K562 (cell line): ENCODE results near the gene PPP1CA. TPM values are rescaled to one million over a fixed set of nuclear protein-coding genes. Genes with fewer than 3 reads are reported as not detected.

Source experiments
- CSDE1 ChIP-seq, 2 experiments: fragments of 450-650 bp; IDR thresholded peaks; 2 replicates each; pipeline ENCODE4 v1.6.1; 2016; ENCODE audit warnings: mild to moderate bottlenecking in 1 of 2
- E2F3 ChIP-seq: fragments of 250-450 bp; sonication (Bioruptor Pico); IDR thresholded peaks from 2 replicates; pipeline ENCODE4 v1.4.0; 2020; ENCODE audit warnings: mild to moderate bottlenecking
- ETV6 ChIP-seq, 3 experiments: fragments of 150-350 bp in 1 of 3; sonication (generic) in 1 of 3; formaldehyde crosslinking in 1 of 3; IDR thresholded peaks; 2 replicates each; pipeline versions ENCODE4 v1.6.1 to v1.8.0; 2014 to 2022; ENCODE audit warnings: borderline replicate concordance in 2 of 3, low read depth in 2 of 3, antibody characterized with exemption in 1 of 3, low read length in 1 of 3, mild to moderate bottlenecking in 1 of 3, missing genetic modification reagents in 1 of 3
- FOS ChIP-seq: IDR thresholded peaks from 3 replicates; pipeline ENCODE4 v1.6.1; 2011; ENCODE audit not compliant: insufficient read length; ENCODE audit errors: extremely low read depth
- FOSL1 ChIP-seq: fragments of 200-800 bp; sonication (Bioruptor generic); conservative IDR thresholded peaks from 2 replicates; pipeline ENCODE4 v1.6.1; 2016; ENCODE audit warnings: missing genetic modification characterization, missing compliant biosample characterization
- FOXM1 ChIP-seq, 2 experiments: fragments of 450-650 bp in 1 of 2; sonication (generic) in 1 of 2; formaldehyde crosslinking in 1 of 2; IDR thresholded peaks; 2 replicates each; pipeline versions ENCODE4 v1.6.1 to v1.9.0; 2017 to 2022; ENCODE audit warnings: low read depth in 2 of 2, mild to moderate bottlenecking in 2 of 2, missing genetic modification reagents in 1 of 2, moderate library complexity in 1 of 2
- GTF2A2 ChIP-seq: IDR thresholded peaks from 2 replicates; pipeline ENCODE4 v1.6.1; 2016; ENCODE audit warnings: mild to moderate bottlenecking, missing genetic modification characterization, missing compliant biosample characterization
- MEF2A ChIP-seq: IDR thresholded peaks from 2 replicates; pipeline ENCODE4 v1.6.1; 2011; ENCODE audit warnings: low read depth, mild to moderate bottlenecking, low read length, moderate library complexity; ENCODE audit not compliant: control insufficient read depth
- NCOA2 ChIP-seq, 2 experiments: fragments of 450-650 bp; IDR thresholded peaks; 2 replicates each; pipeline ENCODE4 v1.6.1; 2018; ENCODE audit warnings: mild to moderate bottlenecking in 2 of 2, moderate library complexity in 1 of 2; ENCODE audit not compliant: partially characterized antibody in 2 of 2
- NCOR1 ChIP-seq: fragments of 450-650 bp; IDR thresholded peaks from 2 replicates; pipeline ENCODE4 v1.6.1; 2016; ENCODE audit warnings: mild to moderate bottlenecking, moderate library complexity
- PHF21A ChIP-seq: fragments of 450-650 bp; IDR thresholded peaks from 2 replicates; pipeline ENCODE4 v1.6.1; 2017; ENCODE audit warnings: low read depth, borderline replicate concordance
- POLR2AphosphoS2 ChIP-seq: IDR thresholded peaks from 2 replicates; pipeline ENCODE4 v1.6.1; 2012; ENCODE audit warnings: low read length, improper control_type of control experiment
- PTTG1 ChIP-seq: fragments of 450-650 bp; IDR thresholded peaks from 2 replicates; pipeline ENCODE4 v1.6.1; 2016; ENCODE audit warnings: low read depth, mild to moderate bottlenecking, missing genetic modification characterization, missing compliant biosample characterization
- RHOXF2B ChIP-seq: fragments of 250-450 bp; sonication (Bioruptor Pico); conservative IDR thresholded peaks from 2 replicates; pipeline ENCODE4 v1.5.1; 2021
- SMC3 ChIP-seq: conservative IDR thresholded peaks from 2 replicates; pipeline ENCODE4 v1.6.1; 2011; ENCODE audit warnings: low read depth, low read length, improper control_type of control experiment; ENCODE audit not compliant: insufficient read depth
- STAG1 ChIP-seq: sonication (generic); formaldehyde crosslinking; IDR thresholded peaks from 2 replicates; pipeline ENCODE4 v1.5.0; 2020; ENCODE audit warnings: missing genetic modification reagents, borderline replicate concordance
- XRCC3 ChIP-seq: fragments of 450-650 bp; IDR thresholded peaks from 2 replicates; pipeline ENCODE4 v1.6.1; 2017; ENCODE audit warnings: mild to moderate bottlenecking, moderate library complexity
- ZFP1 ChIP-seq: fragments of 450-650 bp; formaldehyde crosslinking; IDR thresholded peaks from 2 replicates; pipeline ENCODE4 v1.4.0; 2020; ENCODE audit warnings: mild to moderate bottlenecking, mixed read lengths
- ZFP36 ChIP-seq: fragments of 150-350 bp; IDR thresholded peaks from 2 replicates; pipeline ENCODE4 v1.6.1; 2018; ENCODE audit warnings: low read length, low read depth; ENCODE audit not compliant: partially characterized antibody
- ZNF24 ChIP-seq: fragments of 450-650 bp; IDR thresholded peaks from 2 replicates; pipeline ENCODE4 v1.6.1; 2016
- ZNF347 ChIP-seq: fragments of 450-650 bp; formaldehyde crosslinking; IDR thresholded peaks from 2 replicates; pipeline ENCODE4 v1.4.0; 2020; ENCODE audit warnings: low read depth, mild to moderate bottlenecking, moderate library complexity
- polyA plus RNA-seq, 8 experiments: library from polyadenylated mRNA; depleted of rRNA in 4 of 8; stranded (reverse) in 5 of 8; unstranded in 3 of 8; fragments of >200 nt; fragmentation: Nextera tagmentation in 2 of 8; fragmentation: Illumina TruSeq in 1 of 8; extraction: Ambion mirVana in 2 of 8; extraction: Trizol in 1 of 8; gene quantifications; 2 replicates each; pipeline versions ENCODE4 v1.2.1 to v1.2.3, GENCODE V29; 2011 to 2014; ENCODE audit warnings: inconsistent platforms in 1 of 8, missing spikeins in 1 of 8
- total RNA-seq, 7 experiments: library from RNA; depleted of rRNA in 6 of 7; stranded (reverse); fragments of >200 nt in 6 of 7; fragmentation: Illumina TruSeq in 2 of 7; extraction: Trizol in 2 of 7; gene quantifications; 2 replicates each; pipeline versions ENCODE4 v1.2.1 to v1.2.3, GENCODE V29; 2011 to 2021; ENCODE audit warnings: low replicate concordance in 1 of 7
- TF ChIP-seq, protein P1 (sequence below), 3 experiments: IDR thresholded peaks in 2 of 3; conservative IDR thresholded peaks in 1 of 3; 2 replicates each; pipeline ENCODE4 v1.5.1; 2011 to 2012; ENCODE audit warnings: low read length in 3 of 3, mild to moderate bottlenecking in 3 of 3, control low read depth in 2 of 3, improper control_type of control experiment in 1 of 3, inconsistent platforms in 1 of 3, low read depth in 1 of 3, mixed read lengths in 1 of 3, moderate library complexity in 1 of 3; ENCODE audit not compliant: insufficient read depth in 2 of 3
- TF ChIP-seq, protein P2 (sequence below): fragments of 450-650 bp; IDR thresholded peaks from 2 replicates; pipeline ENCODE4 v1.6.1; 2016; ENCODE audit warnings: borderline replicate concordance
- TF ChIP-seq, protein P3 (sequence below): fragments of 450-650 bp; formaldehyde crosslinking; IDR thresholded peaks from 2 replicates; pipeline ENCODE4 v1.4.0; 2020; ENCODE audit warnings: mild to moderate bottlenecking, moderate library complexity

The PPP1CA gene
- total and polyA plus RNA-seq, 9 of the 15 experiments (the other 6 are each of a cell fraction or from before 2014, with no cell fraction given), result 18.2 to 242 (median 188) TPM

DNA sequence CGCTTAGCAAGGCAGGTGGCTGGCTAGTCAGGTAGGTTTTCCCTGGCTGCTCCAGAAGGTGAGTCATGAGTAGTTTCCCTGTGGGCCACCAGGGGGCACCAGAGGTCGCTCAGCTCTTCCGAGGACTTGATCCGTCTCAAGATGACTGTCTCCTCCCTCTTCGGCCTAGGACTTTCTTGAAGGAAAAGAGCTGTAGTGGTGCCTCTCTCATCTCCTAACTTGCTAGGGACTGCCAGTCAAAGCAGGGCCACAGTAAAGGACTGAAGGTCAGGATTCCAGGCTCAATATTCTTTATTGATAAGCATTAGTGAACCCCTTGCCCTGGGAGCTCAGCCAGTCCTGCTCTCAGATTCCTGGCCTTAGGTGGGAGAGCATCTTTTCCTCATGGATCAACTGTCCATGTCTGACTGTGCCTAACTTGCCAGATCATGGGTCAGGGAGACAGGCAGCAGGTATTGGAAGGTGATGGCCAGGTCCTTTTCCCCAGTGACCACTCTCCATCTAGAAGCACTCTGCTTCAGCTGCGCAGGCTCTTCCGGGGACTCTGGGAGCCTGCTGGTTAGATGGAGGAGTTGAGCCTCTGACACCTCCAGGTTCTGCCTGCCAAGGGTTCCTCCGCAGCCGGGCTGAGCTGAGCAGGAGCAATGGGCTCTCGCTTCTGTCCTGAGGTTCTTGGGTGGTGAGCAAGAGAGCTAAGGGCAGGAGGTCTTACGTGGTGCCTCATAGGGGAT is 50.2 kb downstream of the PPP1CA start (continued):
- TF ChIP-seq, protein P1, sequence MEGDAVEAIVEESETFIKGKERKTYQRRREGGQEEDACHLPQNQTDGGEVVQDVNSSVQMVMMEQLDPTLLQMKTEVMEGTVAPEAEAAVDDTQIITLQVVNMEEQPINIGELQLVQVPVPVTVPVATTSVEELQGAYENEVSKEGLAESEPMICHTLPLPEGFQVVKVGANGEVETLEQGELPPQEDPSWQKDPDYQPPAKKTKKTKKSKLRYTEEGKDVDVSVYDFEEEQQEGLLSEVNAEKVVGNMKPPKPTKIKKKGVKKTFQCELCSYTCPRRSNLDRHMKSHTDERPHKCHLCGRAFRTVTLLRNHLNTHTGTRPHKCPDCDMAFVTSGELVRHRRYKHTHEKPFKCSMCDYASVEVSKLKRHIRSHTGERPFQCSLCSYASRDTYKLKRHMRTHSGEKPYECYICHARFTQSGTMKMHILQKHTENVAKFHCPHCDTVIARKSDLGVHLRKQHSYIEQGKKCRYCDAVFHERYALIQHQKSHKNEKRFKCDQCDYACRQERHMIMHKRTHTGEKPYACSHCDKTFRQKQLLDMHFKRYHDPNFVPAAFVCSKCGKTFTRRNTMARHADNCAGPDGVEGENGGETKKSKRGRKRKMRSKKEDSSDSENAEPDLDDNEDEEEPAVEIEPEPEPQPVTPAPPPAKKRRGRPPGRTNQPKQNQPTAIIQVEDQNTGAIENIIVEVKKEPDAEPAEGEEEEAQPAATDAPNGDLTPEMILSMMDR (IDR thresholded peaks at IDR 0.05 in 2 of 3, conservative IDR thresholded peaks at IDR 0.05 in 1 of 3; ENCODE audit: insufficient read depth in 2 of 3, low read depth in 1 of 3, low read length in 3 of 3), result peak; percentile 86 to 91 (median 87)
- TF ChIP-seq, protein P2, sequence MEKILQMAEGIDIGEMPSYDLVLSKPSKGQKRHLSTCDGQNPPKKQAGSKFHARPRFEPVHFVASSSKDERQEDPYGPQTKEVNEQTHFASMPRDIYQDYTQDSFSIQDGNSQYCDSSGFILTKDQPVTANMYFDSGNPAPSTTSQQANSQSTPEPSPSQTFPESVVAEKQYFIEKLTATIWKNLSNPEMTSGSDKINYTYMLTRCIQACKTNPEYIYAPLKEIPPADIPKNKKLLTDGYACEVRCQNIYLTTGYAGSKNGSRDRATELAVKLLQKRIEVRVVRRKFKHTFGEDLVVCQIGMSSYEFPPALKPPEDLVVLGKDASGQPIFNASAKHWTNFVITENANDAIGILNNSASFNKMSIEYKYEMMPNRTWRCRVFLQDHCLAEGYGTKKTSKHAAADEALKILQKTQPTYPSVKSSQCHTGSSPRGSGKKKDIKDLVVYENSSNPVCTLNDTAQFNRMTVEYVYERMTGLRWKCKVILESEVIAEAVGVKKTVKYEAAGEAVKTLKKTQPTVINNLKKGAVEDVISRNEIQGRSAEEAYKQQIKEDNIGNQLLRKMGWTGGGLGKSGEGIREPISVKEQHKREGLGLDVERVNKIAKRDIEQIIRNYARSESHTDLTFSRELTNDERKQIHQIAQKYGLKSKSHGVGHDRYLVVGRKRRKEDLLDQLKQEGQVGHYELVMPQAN, result no peak
- TF ChIP-seq FOSL1 (tag), result peak; percentile 90
- TF ChIP-seq RHOXF2B (CRISPR knock-in tag), result no peak
- no peak for TF ChIP-seq POLR2AphosphoS2
- TF ChIP-seq ZNF24, result no peak
- no peak for TF ChIP-seq NCOA2 (IDR thresholded peaks at IDR 0.05; ENCODE audit: partially characterized antibody in 2 of 2)
- TF ChIP-seq SMC3, result peak; percentile 73
- peak; percentile 5 for TF ChIP-seq ZFP36
- TF ChIP-seq PTTG1 (tag), result no peak
- TF ChIP-seq MEF2A, result no peak
- no peak for TF ChIP-seq GTF2A2 (tag)
- no peak for TF ChIP-seq FOS
- no peak for TF ChIP-seq XRCC3
- no peak for TF ChIP-seq NCOR1
- no peak for TF ChIP-seq E2F3 (CRISPR knock-in tag)
- TF ChIP-seq FOXM1 (IDR thresholded peaks at IDR 0.05; ENCODE audit: low read depth), result no peak
- TF ChIP-seq FOXM1 (CRISPR knock-in tag; IDR thresholded peaks at IDR 0.05; ENCODE audit: low read depth), result no peak
- TF ChIP-seq ETV6 (IDR thresholded peaks at IDR 0.05; ENCODE audit: borderline replicate concordance in 1 of 2, low read depth in 2 of 2, low read length in 1 of 2), result no peak
- TF ChIP-seq ETV6 (CRISPR knock-in tag; IDR thresholded peaks at IDR 0.05; ENCODE audit: borderline replicate concordance), result no peak
- no peak for TF ChIP-seq ZFP1
- TF ChIP-seq PHF21A, result no peak
- no peak for TF ChIP-seq CSDE1 (IDR thresholded peaks at IDR 0.05)
- TF ChIP-seq, protein P3, sequence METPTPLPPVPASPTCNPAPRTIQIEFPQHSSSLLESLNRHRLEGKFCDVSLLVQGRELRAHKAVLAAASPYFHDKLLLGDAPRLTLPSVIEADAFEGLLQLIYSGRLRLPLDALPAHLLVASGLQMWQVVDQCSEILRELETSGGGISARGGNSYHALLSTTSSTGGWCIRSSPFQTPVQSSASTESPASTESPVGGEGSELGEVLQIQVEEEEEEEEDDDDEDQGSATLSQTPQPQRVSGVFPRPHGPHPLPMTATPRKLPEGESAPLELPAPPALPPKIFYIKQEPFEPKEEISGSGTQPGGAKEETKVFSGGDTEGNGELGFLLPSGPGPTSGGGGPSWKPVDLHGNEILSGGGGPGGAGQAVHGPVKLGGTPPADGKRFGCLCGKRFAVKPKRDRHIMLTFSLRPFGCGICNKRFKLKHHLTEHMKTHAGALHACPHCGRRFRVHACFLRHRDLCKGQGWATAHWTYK (CRISPR knock-in tag), result no peak
- TF ChIP-seq ZNF347 (CRISPR knock-in tag), result no peak
- TF ChIP-seq STAG1 (CRISPR knock-in tag), result peak; percentile 40; the same call in 1 of the 2 replicates
